ENCODE data around the gene HCK. TPM values are rescaled to one million over a fixed set of nuclear protein-coding genes. Genes with fewer than 3 reads are reported as not detected.
"Not testable (repeated sequence)": the region's sequence is repeated elsewhere in the genome, so short reads cannot be mapped to it uniquely, and the experiment has no call there.

The HCK gene
- total and polyA plus RNA-seq, 9 donors, result 4.4 to 6.3 (median 4.5) TPM

DNA sequence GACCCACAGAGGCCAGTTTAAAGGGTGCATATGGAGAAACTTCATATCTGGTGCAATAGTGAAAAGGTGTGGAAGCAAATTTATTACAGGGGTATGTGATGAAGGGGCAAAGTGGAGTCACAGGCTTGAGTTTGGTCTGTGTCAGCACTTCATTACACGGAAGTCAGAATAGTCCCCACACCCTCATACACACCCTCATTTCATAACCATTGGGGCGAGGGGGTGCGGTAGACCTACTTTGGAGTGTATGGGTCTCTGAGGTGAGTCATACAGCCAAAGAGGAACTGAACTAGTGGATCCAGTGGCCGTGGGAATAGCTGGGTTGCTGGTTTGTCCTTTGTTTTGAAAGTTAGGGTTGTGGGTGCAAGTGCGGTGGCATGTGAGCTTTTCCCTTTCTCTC lies 60.8 kb downstream of the HCK start:
- Histone ChIP-seq H3K27me3 (ENCODE audit: control insufficient read depth, insufficient read depth, low read length) (no peaks in the 10 kb centered on the region), H3K4me1 (ENCODE audit: control insufficient read depth, insufficient read depth, low read length) (peaks cover 9% of the 10 kb centered on the region), H3K4me3 (ENCODE audit: low read length) (no peak overlapping the region), H3K9me3 (replicated peaks; ENCODE audit: control insufficient read depth, low read depth, low read length) (no peaks in the 10 kb centered on the region), H3K27ac (ENCODE audit: low read length) (no peak overlapping the region), H3K36me3 (ENCODE audit: control insufficient read depth, insufficient read depth, low read length) (peaks cover 7% of the 10 kb centered on the region)
- 82% methylated on average over 2 of the region's 5 CpGs for WGBS (ENCODE audit: insufficient coverage)
- DNase-seq, result no peak

DNA sequence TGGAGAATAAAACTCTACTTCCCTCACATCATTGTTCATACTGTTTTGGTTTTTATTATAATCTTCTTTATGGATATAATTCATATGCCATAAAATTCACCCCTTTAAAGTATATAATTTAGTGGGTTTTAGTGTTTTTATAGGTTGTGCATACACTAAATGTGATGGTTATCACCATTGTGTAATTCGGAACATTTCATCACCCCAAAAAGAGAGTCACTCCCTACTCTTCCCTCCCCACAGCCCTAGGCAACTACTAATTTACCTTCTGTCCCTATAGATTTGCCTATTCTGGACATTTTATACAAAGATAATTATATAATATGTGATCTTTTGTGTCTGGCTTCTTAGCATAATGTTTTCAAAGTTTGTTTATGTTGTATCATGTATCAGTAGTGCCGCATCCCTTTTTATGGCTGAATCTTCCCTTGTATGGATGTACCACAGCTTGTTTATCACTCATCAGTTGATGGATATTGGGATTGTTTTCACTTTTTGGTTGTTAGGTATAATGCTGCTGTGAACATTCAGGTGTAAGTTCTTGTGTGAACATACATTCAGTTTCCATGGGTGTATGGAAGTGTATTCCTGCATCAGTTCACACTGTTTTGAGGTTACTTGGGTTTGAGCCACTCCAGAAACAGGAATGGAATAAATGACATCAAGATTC lies 61.7 kb downstream of the HCK start:
- no peak for DNase-seq
- H3K36me3 ChIP-seq (ENCODE audit: control insufficient read depth, insufficient read depth, low read length), result peaks cover 7% of the 10 kb centered on the region
- H3K4me1 ChIP-seq (ENCODE audit: control insufficient read depth, insufficient read depth, low read length), result peaks cover 9% of the 10 kb centered on the region
- no peak overlapping the region for H3K4me3 ChIP-seq (ENCODE audit: low read length)
- H3K27me3 ChIP-seq (ENCODE audit: control insufficient read depth, insufficient read depth, low read length), result no peaks in the 10 kb centered on the region
- WGBS (ENCODE audit: insufficient coverage), result no CpG with 5 or more reads among the region's 2 CpGs
- H3K9me3 ChIP-seq (replicated peaks; ENCODE audit: control insufficient read depth, low read depth, low read length), result no peaks in the 10 kb centered on the region
- H3K27ac ChIP-seq (ENCODE audit: low read length), result no peak overlapping the region

DNA sequence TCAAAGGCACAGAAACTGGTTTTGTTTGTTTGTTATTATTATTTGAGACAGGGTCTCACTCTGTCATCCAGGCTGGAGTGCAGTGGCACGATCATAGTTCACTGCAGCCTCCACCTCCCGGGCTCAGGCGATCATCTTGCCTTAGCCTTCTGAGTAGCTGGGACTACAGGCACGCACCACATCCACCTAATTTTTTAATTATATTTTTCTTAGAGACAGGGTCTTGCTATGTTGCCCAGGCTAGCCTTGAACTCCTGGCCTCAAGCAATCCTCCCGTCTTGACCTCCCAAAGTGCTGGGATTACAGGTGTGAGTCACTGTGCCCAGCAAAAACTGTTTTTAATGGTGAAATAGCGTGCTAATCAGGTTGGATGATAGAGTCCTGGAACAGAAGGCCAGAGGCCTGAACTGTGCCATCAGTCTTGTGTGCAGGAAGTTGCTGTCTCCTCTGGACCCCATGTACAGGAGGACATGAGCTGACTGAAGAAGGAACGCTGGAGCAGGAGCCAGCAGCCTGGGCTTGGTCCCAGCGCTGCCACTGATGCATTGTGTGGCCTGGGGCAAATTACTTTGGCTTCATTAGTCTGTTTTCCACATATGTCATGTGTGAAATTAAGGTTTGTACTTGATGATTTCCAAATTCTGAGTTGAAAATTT lies 62.4 kb downstream of the HCK start:
- no peak overlapping the region for H3K4me3 ChIP-seq (ENCODE audit: low read length)
- no peak for DNase-seq
- H3K27ac ChIP-seq (ENCODE audit: low read length), result no peak overlapping the region
- H3K27me3 ChIP-seq (ENCODE audit: control insufficient read depth, insufficient read depth, low read length), result no peaks in the 10 kb centered on the region
- H3K9me3 ChIP-seq (replicated peaks; ENCODE audit: control insufficient read depth, low read depth, low read length), result no peaks in the 10 kb centered on the region
- 71% methylated on average over 4 of the region's 8 CpGs for WGBS (ENCODE audit: insufficient coverage)
- H3K4me1 ChIP-seq (ENCODE audit: control insufficient read depth, insufficient read depth, low read length), result peaks cover 9% of the 10 kb centered on the region
- peaks cover 7% of the 10 kb centered on the region for H3K36me3 ChIP-seq (ENCODE audit: control insufficient read depth, insufficient read depth, low read length)

DNA sequence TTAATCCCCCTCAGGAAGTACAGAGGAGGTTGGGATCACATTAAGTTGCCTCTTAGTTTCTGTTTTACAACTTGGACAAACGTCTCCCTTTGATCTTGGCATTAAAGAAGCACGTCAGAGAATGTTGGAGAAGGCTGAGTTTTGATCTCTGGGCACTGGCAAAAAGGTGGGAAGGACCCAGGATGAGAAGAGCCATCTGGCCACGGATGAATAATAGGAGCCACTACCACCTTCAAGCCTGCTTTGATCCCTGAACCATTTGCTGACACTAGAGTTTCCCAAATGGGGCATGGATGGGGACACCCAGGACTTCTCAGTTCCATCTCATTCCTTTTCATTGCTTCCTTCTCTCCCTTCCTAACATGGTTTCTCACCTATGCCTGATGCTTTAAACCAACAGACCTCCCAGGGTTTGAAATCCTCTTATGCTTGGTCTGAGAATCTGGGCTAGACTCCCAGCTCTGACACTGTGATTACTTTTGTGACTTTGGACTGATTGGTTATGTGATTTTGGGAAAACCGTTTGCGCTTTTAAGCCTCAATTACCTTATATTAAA lies 63.2 kb downstream of the HCK start:
- Histone ChIP-seq H3K27ac (ENCODE audit: low read length) (no peak overlapping the region), H3K4me3 (ENCODE audit: low read length) (no peak overlapping the region), H3K9me3 (replicated peaks; ENCODE audit: control insufficient read depth, low read depth, low read length) (no peaks in the 10 kb centered on the region), H3K27me3 (ENCODE audit: control insufficient read depth, insufficient read depth, low read length) (no peaks in the 10 kb centered on the region), H3K36me3 (ENCODE audit: control insufficient read depth, insufficient read depth, low read length) (peaks cover 7% of the 10 kb centered on the region), H3K4me1 (ENCODE audit: control insufficient read depth, insufficient read depth, low read length) (peaks cover 7% of the 10 kb centered on the region)
- no CpG with 5 or more reads among the region's 5 CpGs for WGBS (ENCODE audit: insufficient coverage)
- no peak for DNase-seq

DNA sequence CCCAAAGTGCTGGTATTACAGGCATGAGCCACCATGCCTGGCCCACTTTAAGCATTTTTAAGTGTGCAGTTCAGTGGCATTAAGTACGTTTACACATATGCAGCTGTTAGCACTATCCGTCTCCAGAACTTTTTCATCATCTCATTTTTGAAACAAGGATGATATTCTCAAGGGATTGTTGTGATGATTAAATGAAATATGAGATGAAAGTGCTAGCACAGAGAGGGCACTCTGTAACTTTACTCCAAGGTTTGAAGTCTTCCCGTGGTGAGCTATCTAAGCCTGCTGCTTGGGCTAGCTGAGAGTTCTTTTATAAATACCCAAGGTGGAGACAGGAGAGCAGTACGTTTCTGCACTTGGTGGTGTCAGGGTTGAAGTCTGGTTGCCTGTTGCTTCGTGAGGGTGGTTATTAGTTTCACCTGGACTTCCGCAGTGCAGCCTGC lies 64.1 kb downstream of the HCK start:
- Histone ChIP-seq H3K9me3 (replicated peaks; ENCODE audit: control insufficient read depth, low read depth, low read length) (no peaks in the 10 kb centered on the region), H3K4me3 (ENCODE audit: low read length) (no peak overlapping the region), H3K27me3 (ENCODE audit: control insufficient read depth, insufficient read depth, low read length) (no peaks in the 10 kb centered on the region), H3K4me1 (ENCODE audit: control insufficient read depth, insufficient read depth, low read length) (peaks cover 2% of the 10 kb centered on the region), H3K27ac (ENCODE audit: low read length) (no peak overlapping the region), H3K36me3 (ENCODE audit: control insufficient read depth, insufficient read depth, low read length) (peaks cover 7% of the 10 kb centered on the region)
- no CpG with 5 or more reads among the region's 6 CpGs for WGBS (ENCODE audit: insufficient coverage)
- DNase-seq, result no peak

DNA sequence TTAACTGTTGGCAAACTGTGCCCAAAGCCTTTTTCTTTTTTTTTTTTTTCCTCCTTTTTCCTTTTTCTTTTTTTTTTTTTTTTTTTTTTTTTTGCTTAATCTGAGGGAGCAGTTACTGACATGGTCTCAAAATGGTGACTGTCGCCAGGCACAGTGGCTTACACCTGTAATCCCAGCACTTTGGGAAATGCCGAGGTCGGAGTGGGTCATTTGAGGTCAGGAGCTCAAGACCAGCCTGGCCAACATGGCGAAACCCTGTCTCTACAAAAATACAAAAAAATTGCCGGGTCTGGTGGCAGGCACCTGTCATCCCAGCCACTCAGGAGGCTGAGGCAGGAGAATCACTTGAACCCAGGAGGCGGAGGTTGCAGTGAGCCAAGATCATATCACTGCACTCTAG lies 64.8 kb downstream of the HCK start:
- not testable (repeated sequence) for H3K27me3 ChIP-seq (ENCODE audit: control insufficient read depth, insufficient read depth, low read length); H3K9me3 ChIP-seq (replicated peaks; ENCODE audit: control insufficient read depth, low read depth, low read length); H3K27ac ChIP-seq (ENCODE audit: low read length); H3K4me1 ChIP-seq (ENCODE audit: control insufficient read depth, insufficient read depth, low read length); DNase-seq; H3K4me3 ChIP-seq (ENCODE audit: low read length); H3K36me3 ChIP-seq (ENCODE audit: control insufficient read depth, insufficient read depth, low read length)
- WGBS (ENCODE audit: insufficient coverage), result 83% methylated on average over 5 of the region's 6 CpGs

DNA sequence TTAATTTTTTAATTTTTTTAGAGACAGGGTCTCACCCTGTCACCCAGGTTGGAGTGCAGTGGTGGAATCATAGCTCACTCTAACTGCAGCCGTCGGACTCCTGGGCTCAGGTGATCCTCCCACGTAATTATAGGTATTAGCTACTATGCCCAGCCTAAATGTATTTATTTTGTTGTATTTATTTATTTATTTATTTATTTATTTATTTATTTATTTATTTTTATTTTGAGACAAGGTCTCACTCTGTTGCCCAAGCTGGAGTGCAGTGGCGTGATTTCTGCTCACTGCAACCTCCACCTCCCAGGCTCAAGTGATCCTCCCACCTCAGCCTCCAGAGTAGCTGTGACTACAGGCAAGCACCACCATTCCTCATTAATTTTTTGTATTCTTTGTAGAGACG lies 66.4 kb downstream of the HCK start:
- WGBS (ENCODE audit: insufficient coverage), result 86% methylated on average over 1 of the region's 5 CpGs
- DNase-seq; H3K4me3 ChIP-seq (ENCODE audit: low read length); H3K9me3 ChIP-seq (replicated peaks; ENCODE audit: control insufficient read depth, low read depth, low read length); H3K27me3 ChIP-seq (ENCODE audit: control insufficient read depth, insufficient read depth, low read length); H3K27ac ChIP-seq (ENCODE audit: low read length); H3K36me3 ChIP-seq (ENCODE audit: control insufficient read depth, insufficient read depth, low read length); H3K4me1 ChIP-seq (ENCODE audit: control insufficient read depth, insufficient read depth, low read length): not testable (repeated sequence)

DNA sequence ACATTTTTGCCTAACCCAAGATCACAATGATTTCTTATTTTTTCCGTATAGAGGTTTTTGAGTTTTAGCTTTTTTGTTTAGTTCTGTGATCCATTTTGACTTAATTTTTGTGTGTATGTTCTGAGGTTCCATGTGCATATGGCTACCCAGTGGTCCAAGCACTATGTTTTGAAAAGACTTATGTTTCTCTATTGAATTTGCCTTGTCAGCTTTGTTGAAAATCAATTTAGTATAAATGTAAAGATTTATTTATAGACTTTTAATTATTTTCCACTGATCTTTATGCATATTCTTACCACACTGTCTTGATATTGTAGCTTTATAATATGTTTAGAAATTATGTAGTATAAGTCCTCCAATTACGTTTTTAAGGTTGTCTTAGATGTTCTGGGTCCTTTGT lies 67.7 kb downstream of the HCK start:
- Histone ChIP-seq H3K4me3 (ENCODE audit: low read length) (no peak overlapping the region), H3K27ac (ENCODE audit: low read length) (no peak overlapping the region), H3K9me3 (replicated peaks; ENCODE audit: control insufficient read depth, low read depth, low read length) (no peaks in the 10 kb centered on the region), H3K27me3 (ENCODE audit: control insufficient read depth, insufficient read depth, low read length) (no peaks in the 10 kb centered on the region), H3K4me1 (ENCODE audit: control insufficient read depth, insufficient read depth, low read length) (no peaks in the 10 kb centered on the region), H3K36me3 (ENCODE audit: control insufficient read depth, insufficient read depth, low read length) (peaks cover 4% of the 10 kb centered on the region)
- no CpG with 5 or more reads among the region's 2 CpGs for WGBS (ENCODE audit: insufficient coverage)
- no peak for DNase-seq

DNA sequence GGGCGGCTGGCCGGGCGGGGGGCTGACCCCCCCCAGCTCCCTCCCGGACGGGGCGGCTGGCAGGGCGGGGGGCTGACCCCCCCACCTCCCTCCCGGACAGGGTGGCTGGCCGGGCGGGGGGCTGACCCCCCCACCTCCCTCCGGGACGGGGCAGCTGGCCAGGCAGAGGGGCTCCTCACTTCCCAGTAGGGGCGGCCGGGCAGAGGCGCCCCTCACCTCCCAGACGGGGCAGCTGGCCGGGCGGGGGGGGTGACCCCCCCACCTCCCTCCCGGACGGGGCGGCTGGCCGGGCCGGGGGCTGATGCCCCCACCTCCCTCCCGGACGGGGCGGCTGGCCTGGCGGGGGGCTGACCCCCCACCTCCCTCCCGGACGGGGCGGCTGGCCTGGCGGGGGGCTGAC lies 69.9 kb downstream of the HCK start:
- H3K27ac ChIP-seq (ENCODE audit: low read length); H3K27me3 ChIP-seq (ENCODE audit: control insufficient read depth, insufficient read depth, low read length); DNase-seq; H3K36me3 ChIP-seq (ENCODE audit: control insufficient read depth, insufficient read depth, low read length); H3K4me3 ChIP-seq (ENCODE audit: low read length); H3K4me1 ChIP-seq (ENCODE audit: control insufficient read depth, insufficient read depth, low read length); H3K9me3 ChIP-seq (replicated peaks; ENCODE audit: control insufficient read depth, low read depth, low read length): not testable (repeated sequence)
- WGBS (ENCODE audit: insufficient coverage), result 100% methylated on average over 4 of the region's 31 CpGs

DNA sequence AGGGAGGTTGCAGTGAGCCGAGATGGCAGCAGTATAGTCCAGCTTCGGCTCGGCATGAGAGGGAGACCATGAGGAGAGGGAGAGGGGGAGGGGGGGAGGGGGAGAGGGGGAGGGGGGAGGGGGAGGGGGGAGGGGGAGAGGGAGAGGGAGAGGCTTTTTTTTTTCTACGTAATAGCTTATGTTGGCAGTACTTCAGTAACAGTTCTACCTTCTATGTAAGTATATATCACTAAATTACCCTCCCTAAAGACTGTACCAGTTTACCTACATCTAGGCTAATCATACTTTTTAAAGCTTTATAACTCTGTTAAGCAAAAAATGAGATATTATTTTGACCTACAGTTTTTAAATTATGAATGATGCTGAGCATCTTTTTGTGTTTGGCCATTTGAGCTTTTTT lies 71.0 kb downstream of the HCK start:
- no peaks in the 10 kb centered on the region for H3K9me3 ChIP-seq (replicated peaks; ENCODE audit: control insufficient read depth, low read depth, low read length)
- H3K4me3 ChIP-seq (ENCODE audit: low read length), result no peak overlapping the region
- H3K4me1 ChIP-seq (ENCODE audit: control insufficient read depth, insufficient read depth, low read length), result no peaks in the 10 kb centered on the region
- no CpG with 5 or more reads among the region's 4 CpGs for WGBS (ENCODE audit: insufficient coverage)
- H3K36me3 ChIP-seq (ENCODE audit: control insufficient read depth, insufficient read depth, low read length), result peaks cover 4% of the 10 kb centered on the region
- no peak overlapping the region for H3K27ac ChIP-seq (ENCODE audit: low read length)
- H3K27me3 ChIP-seq (ENCODE audit: control insufficient read depth, insufficient read depth, low read length), result no peaks in the 10 kb centered on the region
- no peak for DNase-seq
